Upper lobe of left lung (tissue), 4 donors: Measurements from ENCODE around the gene MED14.

ENCODE experiments used
- EP300 ChIP-seq, 4 donors: sonication (generic); formaldehyde crosslinking; IDR thresholded peaks; one replicate each; pipeline ENCODE4 v1.5.1; 2017; ENCODE audit warnings: antibody characterized with exemption in 4 of 4, control low read depth in 2 of 4
- POLR2A ChIP-seq, 4 donors: fragments of 450-650 bp; IDR thresholded peaks; one replicate each; pipeline ENCODE4 v1.5.1; 2016 to 2017; ENCODE audit warnings: antibody characterized with exemption in 4 of 4, mild to moderate bottlenecking in 2 of 4

DNA sequence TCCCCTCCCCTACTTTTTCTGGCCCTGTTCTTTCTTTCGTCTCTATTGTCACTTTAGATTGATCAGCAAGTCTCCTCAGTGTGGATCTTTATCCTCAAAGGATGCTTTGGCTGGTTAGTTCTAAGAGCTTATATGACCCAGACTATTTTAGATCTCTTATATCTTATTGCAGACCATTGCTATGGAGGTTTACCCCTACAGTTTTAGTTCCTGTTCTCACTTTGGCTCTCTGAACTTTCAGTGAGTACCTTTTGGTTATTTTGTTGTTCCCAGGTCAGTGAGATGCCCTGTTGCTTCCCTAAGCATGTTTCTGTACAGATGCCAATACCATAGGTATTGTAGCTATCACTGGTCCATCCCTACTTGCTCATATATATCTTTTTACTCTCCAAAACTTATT lies 24.0 kb upstream of the MED14 start:
- no peak for TF ChIP-seq EP300 (IDR thresholded peaks at IDR 0.05)
- TF ChIP-seq POLR2A (IDR thresholded peaks at IDR 0.05) = no peak
